Activated CD8-positive, alpha-beta memory T cell treated with anti-CD3 and anti-CD28 coated beads, Interleukin-2, amount 50 U/mL, for 24 hours (primary cell): ENCODE measurements around the gene LAMA5.

Experiments used
- DNase-seq: peaks from one replicate; pipeline ENCODE4 v3.0.0-alpha.2; 2020; ENCODE audit errors: extremely low read depth

Gene LAMA5

GRCh38 chr20:62330576-62331317 is 36.4 kb downstream of the LAMA5 start:
- no peak for DNase-seq

GRCh38 chr20:62329389-62330377 is 37.4 kb downstream of the LAMA5 start:
- DNase-seq, result no peak

- DNase-seq, result no peak
Measured at GRCh38 chr20:62328684-62329388, 38.3 kb downstream of the LAMA5 start.

- DNase-seq, result no peak
Measured at GRCh38 chr20:62327726-62328495, 39.2 kb downstream of the LAMA5 start.

- no peak for DNase-seq
Measured at GRCh38 chr20:62326959-62327725, 40.0 kb downstream of the LAMA5 start.

GRCh38 chr20:62326559-62326958 is 40.6 kb downstream of the LAMA5 start:
- DNase-seq, result no peak

DNA sequence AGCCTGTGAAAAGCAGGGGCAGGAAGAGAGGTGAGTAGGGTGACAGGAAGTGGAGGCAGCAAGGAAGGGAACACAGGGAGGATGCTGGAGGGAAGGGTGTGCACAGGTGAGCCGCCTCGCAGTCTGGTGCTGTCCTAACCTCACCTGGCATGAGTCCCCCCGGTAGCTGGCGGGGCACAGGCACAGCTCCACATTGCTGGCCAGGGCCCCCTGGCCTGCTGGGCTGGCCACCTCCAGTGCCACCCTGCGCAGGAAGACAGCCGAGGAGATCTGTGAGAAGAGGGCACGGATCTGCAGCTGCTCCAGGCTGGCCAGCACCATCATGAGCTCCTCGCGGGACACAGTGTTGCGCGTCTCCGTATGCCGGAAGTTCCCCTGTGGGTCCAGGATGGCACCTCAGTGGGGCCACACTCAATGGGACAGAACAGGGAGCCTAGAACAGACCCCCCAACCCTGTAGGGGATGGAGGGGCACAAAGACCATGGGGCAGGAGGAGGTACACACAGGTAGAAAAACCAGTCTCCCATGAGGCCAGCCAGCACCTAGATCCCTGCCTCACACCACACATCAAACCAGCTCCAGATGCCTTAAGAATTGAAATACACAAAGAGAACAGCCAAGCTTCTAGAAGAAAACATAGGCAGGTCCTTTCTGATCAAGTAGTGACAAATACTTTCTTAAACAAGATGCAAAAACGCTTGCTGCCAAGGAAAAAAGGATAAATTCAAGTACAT is 41.8 kb downstream of the LAMA5 start:
- DNase-seq, result no peak

- no peak for DNase-seq
Measured at GRCh38 chr20:62323980-62324906, 42.9 kb downstream of the LAMA5 start.

GRCh38 chr20:62323146-62323979 is 43.7 kb downstream of the LAMA5 start:
- no peak for DNase-seq

- no peak for DNase-seq
Measured at GRCh38 chr20:62322492-62323041, 44.5 kb downstream of the LAMA5 start.

GRCh38 chr20:62321975-62322374 is 45.1 kb downstream of the LAMA5 start:
- no peak for DNase-seq

DNA sequence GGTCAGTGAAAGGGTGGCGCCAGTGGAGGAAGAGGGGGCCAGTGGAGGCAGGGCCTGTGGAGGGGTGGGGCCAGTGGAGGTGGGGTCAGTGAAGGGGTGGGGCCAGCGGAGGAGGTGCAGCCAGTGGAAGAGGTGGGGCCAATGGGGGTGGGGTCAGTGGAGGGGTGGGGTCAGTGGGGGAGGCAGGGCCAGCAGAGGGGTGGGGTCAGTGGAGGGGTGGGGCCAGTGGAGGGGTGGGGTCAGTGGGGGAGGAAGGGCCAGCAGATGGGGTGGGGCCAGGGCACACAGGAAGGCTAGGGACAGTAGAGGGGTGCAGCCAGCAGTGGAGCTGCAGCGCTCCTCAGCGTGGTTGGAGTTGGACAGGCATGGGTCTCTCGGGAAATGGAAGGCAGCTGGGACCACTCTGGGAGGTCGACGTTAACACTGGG is 45.6 kb downstream of the LAMA5 start:
- DNase-seq, result no peak

GRCh38 chr20:62320581-62321354 is 46.3 kb downstream of the LAMA5 start:
- DNase-seq, result no peak

DNA sequence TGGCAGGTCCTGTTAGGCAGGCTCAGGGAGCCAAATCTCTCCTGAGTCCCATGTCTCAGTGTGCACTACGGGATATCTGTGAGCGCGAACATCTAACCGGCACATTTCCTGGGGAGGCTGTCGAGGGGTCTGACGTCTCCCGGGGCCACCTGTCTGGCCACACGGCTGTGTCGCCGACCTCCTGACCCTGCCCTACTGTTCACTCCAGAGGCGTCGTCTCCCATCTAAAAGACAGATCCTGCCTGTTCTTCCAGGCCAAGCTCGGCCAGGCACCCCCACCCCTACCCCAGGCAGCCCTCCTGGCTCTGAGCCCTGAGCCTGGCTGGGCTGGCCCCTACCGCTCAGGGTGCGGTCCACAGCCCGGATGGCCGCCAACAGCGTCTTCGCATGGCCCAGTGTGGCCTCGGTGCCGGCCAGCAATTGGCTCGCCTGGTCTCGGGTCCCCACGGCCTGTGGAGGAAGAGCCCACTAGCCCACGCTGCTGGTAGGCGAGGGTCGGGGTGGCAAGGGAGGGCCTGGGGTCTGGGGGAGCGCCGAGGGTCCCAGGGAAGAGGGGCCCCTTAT is 47.7 kb downstream of the LAMA5 start:
- DNase-seq, result no peak

DNA sequence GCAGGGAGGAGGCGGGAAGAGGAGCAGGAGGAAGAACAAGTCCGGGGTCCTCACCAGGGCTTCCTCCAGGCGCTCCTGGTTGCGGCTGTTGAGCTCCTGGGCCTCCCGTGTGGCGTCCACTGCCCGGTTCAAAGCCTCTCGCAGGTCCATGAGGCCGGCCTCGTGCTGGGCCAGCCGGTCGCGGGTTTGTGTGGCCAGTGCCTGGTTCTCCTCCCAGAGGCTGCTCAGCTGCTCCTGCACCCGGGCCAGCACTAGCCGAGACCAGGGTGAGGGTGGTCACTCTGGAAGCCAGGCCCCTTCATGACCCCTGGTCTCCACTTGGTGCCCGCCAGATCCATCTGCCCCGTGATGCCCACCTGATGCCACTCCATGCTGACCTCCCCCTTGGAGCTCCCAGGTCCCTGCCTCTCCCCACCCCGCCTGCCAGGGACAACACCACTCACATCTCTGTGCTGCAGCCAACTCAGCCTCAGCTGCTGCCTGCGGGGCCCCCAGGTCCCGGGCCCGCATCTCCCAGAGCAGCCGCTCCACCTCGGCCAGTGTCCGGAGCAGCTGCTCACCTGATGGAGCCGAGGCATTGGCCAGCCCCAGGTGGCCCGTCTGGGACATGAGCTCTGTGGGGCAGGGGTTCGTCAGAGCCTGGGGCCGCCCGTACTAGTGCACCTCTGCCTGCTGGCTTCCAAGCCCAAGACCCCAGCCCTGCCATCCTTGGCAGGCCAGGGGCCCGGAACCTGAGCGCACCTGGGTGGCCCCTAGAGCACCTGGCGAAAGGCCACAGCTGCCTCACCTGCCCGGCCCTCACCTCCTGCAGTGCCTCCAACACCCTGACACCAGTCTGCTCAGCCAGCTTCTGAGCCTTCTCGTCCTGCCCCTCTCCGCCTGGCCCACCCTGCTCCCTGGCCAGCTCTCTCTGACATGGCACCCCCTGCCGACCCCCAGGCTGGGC is 48.4 kb downstream of the LAMA5 start:
- no peak for DNase-seq
